ENCODE measurements around the gene OLFM4. TPM values are rescaled to one million over a fixed set of nuclear protein-coding genes. Genes with fewer than 3 reads are reported as not detected.

OLFM4 gene
- total and polyA plus RNA-seq, 2 of the 8 experiments (the other 6 are each of a cell fraction or from before 2014, with no cell fraction given): not detected

GRCh38 chr13:53020764-53021335 lies 7.8 kb upstream of the OLFM4 start:
- Histone ChIP-seq H3K27me3 (replicated peaks in 1 of 4; ENCODE audit: control insufficient read depth in 3 of 4, extremely low read depth in 1 of 4, insufficient read depth in 3 of 4, low read length in 3 of 4) (no peaks in the 10 kb centered on the region), H3K4ac (replicated peaks; ENCODE audit: insufficient read length, low read depth, low read length) (no peak overlapping the region), H3K79me1 (ENCODE audit: low read depth, low read length) (no peaks in the 10 kb centered on the region), H2BK15ac (ENCODE audit: low read length) (no peak overlapping the region), H4K5ac (ENCODE audit: insufficient read length, low read depth, low read length) (no peak overlapping the region), H2BK20ac (ENCODE audit: low read length) (no peak overlapping the region), H3K9ac (replicated peaks in 1 of 4; ENCODE audit: extremely low read depth in 1 of 4, low read depth in 3 of 4, low read length in 3 of 4) (no peak overlapping the region), H2BK12ac (ENCODE audit: low read depth, low read length) (no peak overlapping the region), H3K23me2 (ENCODE audit: low read depth, low read length) (no peaks in the 10 kb centered on the region), H3K4me2 (ENCODE audit: insufficient read depth in 1 of 2, low read depth in 2 of 2, low read length in 2 of 2) (no peak overlapping the region), H3K4me1 (replicated peaks in 1 of 4; ENCODE audit: control insufficient read depth in 3 of 4, insufficient read depth in 4 of 4, low read length in 3 of 4) (peaks cover 0 to 5% (median 0%) of the 10 kb centered on the region in 4 experiments; a peak in 3 of 7 replicates), H3K14ac (ENCODE audit: insufficient read length) (no peak overlapping the region), H4K8ac (ENCODE audit: extremely low read depth, insufficient read depth, low read length) (no peak overlapping the region), H2BK5ac (ENCODE audit: low read depth, low read length) (no peak overlapping the region), H3K27ac (ENCODE audit: low read depth, low read length) (no peak overlapping the region), H2AK5ac (ENCODE audit: low read depth, low read length) (no peak overlapping the region), H3K4me3 (ENCODE audit: extremely low read depth in 1 of 4, insufficient read depth in 2 of 4, low read depth in 3 of 4, low read length in 4 of 4) (no peak overlapping the region), H3K9me3 (ENCODE audit: insufficient read depth in 2 of 2, low read depth in 1 of 2, low read length in 1 of 2) (no peaks in the 10 kb centered on the region), H4K20me1 (replicated peaks in 1 of 2; ENCODE audit: control insufficient read depth in 1 of 2, insufficient read depth in 2 of 2, low read length in 2 of 2) (no peaks in the 10 kb centered on the region), H4K91ac (replicated peaks; ENCODE audit: insufficient read length, low read length) (no peak overlapping the region), H3K79me2 (ENCODE audit: control insufficient read depth in 1 of 2, insufficient read depth in 2 of 2, low read length in 2 of 2) (no peaks in the 10 kb centered on the region), H3K18ac (ENCODE audit: extremely low read depth, low read length) (no peak overlapping the region), H3K23ac (ENCODE audit: insufficient read length) (no peak overlapping the region), H3K56ac (replicated peaks; ENCODE audit: insufficient read length, low read depth, low read length) (no peak overlapping the region), H2AFZ (ENCODE audit: low read length) (no peak overlapping the region), H2BK120ac (replicated peaks; ENCODE audit: low read depth, low read length) (no peak overlapping the region), H3K36me3 (ENCODE audit: control insufficient read depth in 2 of 4, insufficient read depth in 4 of 4, low read length in 3 of 4) (no peaks in the 10 kb centered on the region)
- no peak for DNase-seq (ENCODE audit: low read depth in 1 of 2, low spot score in 2 of 2)
- ChIA-PET CTCF (ENCODE audit: partially characterized antibody) (interaction anchor here (0.7 to 1.6 kb wide), 4 partner anchors 13 to 171 kb away, joined by 3 to 4 read pairs (median 4); no protein-coding TSS in a partner anchor), POLR2A (ENCODE audit: partially characterized antibody) (no interaction called here)
- peak; percentile 12; the same call in 1 of the 2 replicates for TF ChIP-seq MAFK (IDR thresholded peaks at IDR 0.05; ENCODE audit: low read depth, low read length)
- no peak for TF ChIP-seq HDAC2 (IDR thresholded peaks at IDR 0.05; ENCODE audit: borderline replicate concordance in 1 of 2, low read depth in 2 of 2, low read length in 2 of 2)
- 80% methylated on average over 5 of the region's 5 CpGs; no CpG with 5 or more reads in 1 of the 2 experiments for WGBS, 2 experiments (ENCODE audit: extremely low coverage in 1 of 2, insufficient coverage in 1 of 2, insufficient read length in 1 of 2, insufficient replicate concordance in 2 of 2, low coverage in 1 of 2, low lambda C conversion rate in 2 of 2, missing lambda C conversion rate in 1 of 2)
- no peak for FAIRE-seq
